HepG2 (cell line): Measurements from ENCODE around the gene IFT88. TPM values are rescaled to one million over a fixed set of nuclear protein-coding genes. Genes with fewer than 3 reads are reported as not detected.

ENCODE experiments used
- CEBPG ChIP-seq: IDR thresholded peaks from 2 replicates; pipeline ENCODE4 v1.6.1; 2016
- FLYWCH1 ChIP-seq: sonication (generic); formaldehyde crosslinking; IDR thresholded peaks from 2 replicates; pipeline ENCODE4 v1.8.1; 2023; ENCODE audit warnings: mild to moderate bottlenecking, missing genetic modification reagents
- GZF1 ChIP-seq: sonication (generic); formaldehyde crosslinking; IDR thresholded peaks from 2 replicates; pipeline ENCODE4 v1.5.1; 2020; ENCODE audit warnings: mild to moderate bottlenecking, missing genetic modification reagents
- LCORL ChIP-seq, 2 experiments: fragments of 450-650 bp in 1 of 2; sonication (generic) in 1 of 2; formaldehyde crosslinking in 1 of 2; IDR thresholded peaks; 2 replicates each; pipeline versions ENCODE4 v1.5.0 to v1.6.1; 2017 to 2020; ENCODE audit warnings: antibody characterized with exemption in 1 of 2, missing genetic modification reagents in 1 of 2
- SPEN ChIP-seq: sonication (generic); formaldehyde crosslinking; IDR thresholded peaks from 2 replicates; pipeline ENCODE4 v1.5.1; 2020; ENCODE audit warnings: low read depth, mild to moderate bottlenecking, missing genetic modification reagents
- SUZ12 ChIP-seq: fragments of 150-350 bp; IDR thresholded peaks from 2 replicates; pipeline ENCODE4 v1.6.1; 2014; ENCODE audit warnings: low read depth, low read length
- TSC22D2 ChIP-seq: sonication (generic); formaldehyde crosslinking; IDR thresholded peaks from 2 replicates; pipeline ENCODE4 v1.5.1; 2020; ENCODE audit warnings: missing genetic modification reagents, mild to moderate bottlenecking, borderline replicate concordance
- ZNF282 ChIP-seq: fragments of 450-650 bp; IDR thresholded peaks from 2 replicates; pipeline ENCODE4 v1.6.1; 2018; ENCODE audit not compliant: partially characterized antibody
- ZNF326 ChIP-seq: sonication (generic); formaldehyde crosslinking; IDR thresholded peaks from 2 replicates; pipeline ENCODE4 v1.4.0; 2020; ENCODE audit warnings: missing genetic modification reagents, borderline replicate concordance
- ZNF891 ChIP-seq: sonication (generic); formaldehyde crosslinking; IDR thresholded peaks from 2 replicates; pipeline ENCODE4 v1.5.0; 2020; ENCODE audit warnings: mild to moderate bottlenecking, missing genetic modification reagents
- polyA plus RNA-seq, 8 experiments: library from polyadenylated mRNA; depleted of rRNA in 3 of 8; stranded (reverse) in 7 of 8; unstranded in 1 of 8; fragments of >200 nt; fragmentation: Illumina TruSeq in 4 of 8; extraction: Trizol in 4 of 8; gene quantifications; 2 replicates each; pipeline versions ENCODE4 v1.2.1 to v1.2.3, GENCODE V29; 2011 to 2016; ENCODE audit warnings: low read depth in 4 of 8, missing spikeins in 1 of 8, mixed read lengths in 1 of 8; ENCODE audit not compliant: insufficient read depth in 1 of 8
- total RNA-seq, 5 experiments: library from RNA; depleted of rRNA; stranded (reverse); fragments of >200 nt; fragmentation: Illumina TruSeq; extraction: Trizol; gene quantifications; 2 replicates each; pipeline ENCODE4 v1.2.3, GENCODE V29; 2016; ENCODE audit warnings: low read depth in 1 of 5
- TF ChIP-seq, protein P1 (sequence below): sonication (generic); formaldehyde crosslinking; IDR thresholded peaks from 2 replicates; pipeline ENCODE4 v1.4.0; 2020; ENCODE audit warnings: missing genetic modification reagents
- TF ChIP-seq, protein P2 (sequence below): sonication (generic); formaldehyde crosslinking; IDR thresholded peaks from 2 replicates; pipeline ENCODE4 v1.5.0; 2020; ENCODE audit warnings: missing genetic modification reagents
- TF ChIP-seq, protein P3 (sequence below), 2 experiments: fragments of 450-650 bp in 1 of 2; sonication (generic) in 1 of 2; formaldehyde crosslinking in 1 of 2; IDR thresholded peaks; 2 replicates each; pipeline versions ENCODE4 v1.6.1 to v1.8.0; 2016 to 2022; ENCODE audit warnings: antibody characterized with exemption in 1 of 2, mild to moderate bottlenecking in 1 of 2, missing genetic modification reagents in 1 of 2
- TF ChIP-seq, protein P4 (sequence below): conservative IDR thresholded peaks from 2 replicates; pipeline ENCODE4 v1.6.1; 2018; ENCODE audit warnings: missing genetic modification reagents

The IFT88 gene
- total and polyA plus RNA-seq, 2 of the 13 experiments (the other 11 are each of a cell fraction or from before 2014, with no cell fraction given) = 8.4 to 19.9 TPM

DNA sequence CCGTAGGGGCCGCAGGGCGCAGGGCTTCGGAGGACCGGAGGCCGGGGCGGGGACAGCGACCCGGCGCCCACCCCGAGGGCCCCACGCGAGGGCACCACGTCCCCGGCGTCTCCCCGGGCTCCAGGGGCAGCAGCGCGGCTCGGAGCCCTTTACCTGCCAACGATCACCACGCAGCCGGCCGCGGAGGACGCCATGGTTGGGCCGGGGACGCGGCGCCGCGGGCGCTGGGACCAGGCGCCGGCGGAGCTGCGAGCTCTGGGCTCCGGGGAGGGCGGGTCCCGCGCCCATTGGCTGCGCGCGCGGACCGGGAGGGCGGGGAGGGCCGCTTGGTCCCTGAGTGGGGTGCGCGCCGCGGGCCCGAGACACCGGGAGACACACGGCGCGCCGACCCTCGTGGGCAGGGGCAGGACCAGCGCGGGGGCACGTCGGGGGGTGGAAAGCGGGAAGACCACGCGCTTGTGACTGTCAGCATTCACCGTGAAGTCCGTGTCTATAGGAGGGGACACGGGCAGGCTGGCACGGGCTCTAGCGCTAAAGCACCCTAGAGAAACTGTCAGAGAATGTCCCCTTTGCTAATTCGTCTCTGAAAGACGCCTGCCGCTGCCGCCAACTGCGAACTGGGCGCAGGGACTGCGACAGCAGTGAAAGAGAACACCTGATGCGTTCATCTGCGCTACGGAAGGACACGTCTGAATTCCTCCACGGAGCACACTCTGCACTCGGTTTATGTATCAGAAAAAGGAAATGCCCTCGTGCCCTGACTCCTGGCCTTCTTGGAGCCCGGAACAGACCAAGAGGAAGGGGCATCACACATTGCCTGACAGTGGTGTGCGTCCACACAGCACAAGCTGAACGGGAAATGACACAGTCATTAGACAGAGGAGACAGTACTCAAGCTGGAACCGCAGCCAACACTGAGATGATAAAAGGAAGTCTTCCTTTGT, 41.1 kb upstream of the IFT88 start, which contains the start of gene CRYL1 (continued):
- TF ChIP-seq, protein P1, sequence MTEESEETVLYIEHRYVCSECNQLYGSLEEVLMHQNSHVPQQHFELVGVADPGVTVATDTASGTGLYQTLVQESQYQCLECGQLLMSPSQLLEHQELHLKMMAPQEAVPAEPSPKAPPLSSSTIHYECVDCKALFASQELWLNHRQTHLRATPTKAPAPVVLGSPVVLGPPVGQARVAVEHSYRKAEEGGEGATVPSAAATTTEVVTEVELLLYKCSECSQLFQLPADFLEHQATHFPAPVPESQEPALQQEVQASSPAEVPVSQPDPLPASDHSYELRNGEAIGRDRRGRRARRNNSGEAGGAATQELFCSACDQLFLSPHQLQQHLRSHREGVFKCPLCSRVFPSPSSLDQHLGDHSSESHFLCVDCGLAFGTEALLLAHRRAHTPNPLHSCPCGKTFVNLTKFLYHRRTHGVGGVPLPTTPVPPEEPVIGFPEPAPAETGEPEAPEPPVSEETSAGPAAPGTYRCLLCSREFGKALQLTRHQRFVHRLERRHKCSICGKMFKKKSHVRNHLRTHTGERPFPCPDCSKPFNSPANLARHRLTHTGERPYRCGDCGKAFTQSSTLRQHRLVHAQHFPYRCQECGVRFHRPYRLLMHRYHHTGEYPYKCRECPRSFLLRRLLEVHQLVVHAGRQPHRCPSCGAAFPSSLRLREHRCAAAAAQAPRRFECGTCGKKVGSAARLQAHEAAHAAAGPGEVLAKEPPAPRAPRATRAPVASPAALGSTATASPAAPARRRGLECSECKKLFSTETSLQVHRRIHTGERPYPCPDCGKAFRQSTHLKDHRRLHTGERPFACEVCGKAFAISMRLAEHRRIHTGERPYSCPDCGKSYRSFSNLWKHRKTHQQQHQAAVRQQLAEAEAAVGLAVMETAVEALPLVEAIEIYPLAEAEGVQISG (CRISPR knock-in tag) = peak; percentile 68
- TF ChIP-seq TSC22D2 (CRISPR knock-in tag) (no peak), SUZ12 (no peak), FLYWCH1 (no peak), GZF1 (CRISPR knock-in tag) (no peak), LCORL (IDR thresholded peaks at IDR 0.05) (no peak), LCORL (CRISPR knock-in tag; IDR thresholded peaks at IDR 0.05) (peak; percentile 71; the same call in 1 of the 2 replicates), CEBPG (CRISPR knock-in tag) (no peak), SPEN (CRISPR knock-in tag) (peak; percentile 26), ZNF326 (CRISPR knock-in tag) (no peak), ZNF282 (no peak), ZNF891 (CRISPR knock-in tag) (0 out of 2 replicates have a peak, but pooled peaks have one; percentile 0)
- TF ChIP-seq, protein P2, sequence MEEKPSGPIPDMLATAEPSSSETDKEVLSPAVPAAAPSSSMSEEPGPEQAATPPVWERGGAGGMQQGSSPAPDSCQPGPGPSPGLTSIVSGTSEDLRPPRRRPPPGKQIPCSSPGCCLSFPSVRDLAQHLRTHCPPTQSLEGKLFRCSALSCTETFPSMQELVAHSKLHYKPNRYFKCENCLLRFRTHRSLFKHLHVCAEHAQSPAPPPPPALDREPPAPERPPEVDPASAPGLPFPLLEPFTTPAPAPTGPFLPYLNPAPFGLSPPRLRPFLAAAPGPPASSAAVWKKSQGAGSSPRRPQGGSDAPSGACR = no peak; the same call in 1 of the 2 replicates
- TF ChIP-seq, protein P3, sequence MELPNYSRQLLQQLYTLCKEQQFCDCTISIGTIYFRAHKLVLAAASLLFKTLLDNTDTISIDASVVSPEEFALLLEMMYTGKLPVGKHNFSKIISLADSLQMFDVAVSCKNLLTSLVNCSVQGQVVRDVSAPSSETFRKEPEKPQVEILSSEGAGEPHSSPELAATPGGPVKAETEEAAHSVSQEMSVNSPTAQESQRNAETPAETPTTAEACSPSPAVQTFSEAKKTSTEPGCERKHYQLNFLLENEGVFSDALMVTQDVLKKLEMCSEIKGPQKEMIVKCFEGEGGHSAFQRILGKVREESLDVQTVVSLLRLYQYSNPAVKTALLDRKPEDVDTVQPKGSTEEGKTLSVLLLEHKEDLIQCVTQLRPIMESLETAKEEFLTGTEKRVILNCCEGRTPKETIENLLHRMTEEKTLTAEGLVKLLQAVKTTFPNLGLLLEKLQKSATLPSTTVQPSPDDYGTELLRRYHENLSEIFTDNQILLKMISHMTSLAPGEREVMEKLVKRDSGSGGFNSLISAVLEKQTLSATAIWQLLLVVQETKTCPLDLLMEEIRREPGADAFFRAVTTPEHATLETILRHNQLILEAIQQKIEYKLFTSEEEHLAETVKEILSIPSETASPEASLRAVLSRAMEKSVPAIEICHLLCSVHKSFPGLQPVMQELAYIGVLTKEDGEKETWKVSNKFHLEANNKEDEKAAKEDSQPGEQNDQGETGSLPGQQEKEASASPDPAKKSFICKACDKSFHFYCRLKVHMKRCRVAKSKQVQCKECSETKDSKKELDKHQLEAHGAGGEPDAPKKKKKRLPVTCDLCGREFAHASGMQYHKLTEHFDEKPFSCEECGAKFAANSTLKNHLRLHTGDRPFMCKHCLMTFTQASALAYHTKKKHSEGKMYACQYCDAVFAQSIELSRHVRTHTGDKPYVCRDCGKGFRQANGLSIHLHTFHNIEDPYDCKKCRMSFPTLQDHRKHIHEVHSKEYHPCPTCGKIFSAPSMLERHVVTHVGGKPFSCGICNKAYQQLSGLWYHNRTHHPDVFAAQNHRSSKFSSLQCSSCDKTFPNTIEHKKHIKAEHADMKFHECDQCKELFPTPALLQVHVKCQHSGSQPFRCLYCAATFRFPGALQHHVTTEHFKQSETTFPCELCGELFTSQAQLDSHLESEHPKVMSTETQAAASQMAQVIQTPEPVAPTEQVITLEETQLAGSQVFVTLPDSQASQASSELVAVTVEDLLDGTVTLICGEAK (IDR thresholded peaks at IDR 0.05) = no peak
- TF ChIP-seq, protein P3 (CRISPR knock-in tag; IDR thresholded peaks at IDR 0.05) = peak; percentile 53; the same call in 1 of the 2 replicates
- TF ChIP-seq, protein P4, sequence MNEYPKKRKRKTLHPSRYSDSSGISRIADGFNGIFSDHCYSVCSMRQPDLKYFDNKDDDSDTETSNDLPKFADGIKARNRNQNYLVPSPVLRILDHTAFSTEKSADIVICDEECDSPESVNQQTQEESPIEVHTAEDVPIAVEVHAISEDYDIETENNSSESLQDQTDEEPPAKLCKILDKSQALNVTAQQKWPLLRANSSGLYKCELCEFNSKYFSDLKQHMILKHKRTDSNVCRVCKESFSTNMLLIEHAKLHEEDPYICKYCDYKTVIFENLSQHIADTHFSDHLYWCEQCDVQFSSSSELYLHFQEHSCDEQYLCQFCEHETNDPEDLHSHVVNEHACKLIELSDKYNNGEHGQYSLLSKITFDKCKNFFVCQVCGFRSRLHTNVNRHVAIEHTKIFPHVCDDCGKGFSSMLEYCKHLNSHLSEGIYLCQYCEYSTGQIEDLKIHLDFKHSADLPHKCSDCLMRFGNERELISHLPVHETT = 0 out of 2 replicates have a peak, but pooled peaks have one; percentile 29
